Vagina (tissue), 2 donors: Measurements from ENCODE around the gene NIPAL4. TPM values are rescaled to one million over a fixed set of nuclear protein-coding genes. Genes with fewer than 3 reads are reported as not detected.
A peak's percentile ranks its signal among the peaks of the same experiment; 100 is the strongest.

ENCODE experiments used
- DNase-seq, 2 donors: peaks; one replicate each; pipeline ENCODE4 v3.0.0-alpha.2; 2017; ENCODE audit errors: extremely low spot score in 2 of 2
- H3K27ac ChIP-seq: fragments of 200-600 bp; sonication (generic); one replicate; pipeline ENCODE4 v1.5.1; 2019
- H3K27me3 ChIP-seq: fragments of 200-600 bp; sonication (generic); one replicate; pipeline ENCODE4 v1.5.1; 2019
- H3K36me3 ChIP-seq, 2 donors: fragments of 200-600 bp; sonication (generic); one replicate each; pipeline ENCODE4 v1.5.1; 2017 to 2019
- H3K4me1 ChIP-seq: fragments of 200-600 bp; sonication (generic); one replicate; pipeline ENCODE4 v1.5.1; 2019
- H3K4me3 ChIP-seq, 2 donors: fragments of 200-600 bp; sonication (generic); 1 replicate in 1 of 2; 2 replicates in 1 of 2; pipeline ENCODE4 v1.5.1; 2016 to 2019
- H3K9me3 ChIP-seq: fragments of 200-600 bp; sonication (generic); one replicate; pipeline ENCODE4 v1.5.1; 2019
- POLR2A ChIP-seq, 2 donors: fragments of 450-650 bp; IDR thresholded peaks; one replicate each; pipeline ENCODE4 v1.6.1; 2017; ENCODE audit warnings: antibody characterized with exemption in 2 of 2, mild to moderate bottlenecking in 2 of 2, moderate library complexity in 2 of 2
- POLR2AphosphoS5 ChIP-seq, 2 donors: sonication (generic); formaldehyde crosslinking; IDR thresholded peaks; one replicate each; pipeline ENCODE4 v1.9.0; 2017; ENCODE audit warnings: antibody characterized with exemption in 2 of 2, mild to moderate bottlenecking in 2 of 2, low read depth in 1 of 2; ENCODE audit not compliant: insufficient read depth in 1 of 2
- intact Hi-C: fragments of 100-400 bp; cut with DNase I; formaldehyde crosslinking; loops from one replicate; pipeline ENCODE4 v1.15.1; 2023
- total RNA-seq: library from RNA; depleted of rRNA; stranded (reverse); fragments of >200 nt; gene quantifications from one replicate; pipeline ENCODE4 v1.2.3, GENCODE V29; 2016
- TF ChIP-seq, protein P1 (sequence below), 3 experiments: fragments of 450-650 bp in 2 of 3; fragments of 200-600 bp in 1 of 3; sonication (generic) in 1 of 3; IDR thresholded peaks; one replicate each; pipeline ENCODE4 v1.5.1; 2017 to 2019; ENCODE audit warnings: antibody characterized with exemption in 3 of 3, mild to moderate bottlenecking in 2 of 3, moderate library complexity in 2 of 3

NIPAL4 gene
- total RNA-seq, 1 donor from 2014 or later: 12.0 TPM

- H3K4me1 ChIP-seq: peaks cover 12% of the 10 kb centered on the region
- no peak overlapping the region for H3K4me3 ChIP-seq
- intact Hi-C loops: loop anchor here (10.0 kb wide), 1 partner anchor 104 kb away; no protein-coding TSS in a partner anchor
- H3K27ac ChIP-seq: no peak overlapping the region
- no peaks in the 10 kb centered on the region for H3K9me3 ChIP-seq
- TF ChIP-seq, protein P1, sequence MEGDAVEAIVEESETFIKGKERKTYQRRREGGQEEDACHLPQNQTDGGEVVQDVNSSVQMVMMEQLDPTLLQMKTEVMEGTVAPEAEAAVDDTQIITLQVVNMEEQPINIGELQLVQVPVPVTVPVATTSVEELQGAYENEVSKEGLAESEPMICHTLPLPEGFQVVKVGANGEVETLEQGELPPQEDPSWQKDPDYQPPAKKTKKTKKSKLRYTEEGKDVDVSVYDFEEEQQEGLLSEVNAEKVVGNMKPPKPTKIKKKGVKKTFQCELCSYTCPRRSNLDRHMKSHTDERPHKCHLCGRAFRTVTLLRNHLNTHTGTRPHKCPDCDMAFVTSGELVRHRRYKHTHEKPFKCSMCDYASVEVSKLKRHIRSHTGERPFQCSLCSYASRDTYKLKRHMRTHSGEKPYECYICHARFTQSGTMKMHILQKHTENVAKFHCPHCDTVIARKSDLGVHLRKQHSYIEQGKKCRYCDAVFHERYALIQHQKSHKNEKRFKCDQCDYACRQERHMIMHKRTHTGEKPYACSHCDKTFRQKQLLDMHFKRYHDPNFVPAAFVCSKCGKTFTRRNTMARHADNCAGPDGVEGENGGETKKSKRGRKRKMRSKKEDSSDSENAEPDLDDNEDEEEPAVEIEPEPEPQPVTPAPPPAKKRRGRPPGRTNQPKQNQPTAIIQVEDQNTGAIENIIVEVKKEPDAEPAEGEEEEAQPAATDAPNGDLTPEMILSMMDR (IDR thresholded peaks at IDR 0.05): no peak
- TF ChIP-seq POLR2AphosphoS5 (IDR thresholded peaks at IDR 0.05; ENCODE audit: insufficient read depth in 1 of 2, low read depth in 1 of 2) (no peak), POLR2A (IDR thresholded peaks at IDR 0.05) (no peak)
- no peak for DNase-seq
- no peaks in the 10 kb centered on the region for H3K27me3 ChIP-seq
- peaks cover 0 to 10% of the 10 kb centered on the region in 2 donors for H3K36me3 ChIP-seq
Measured at GRCh38 chr5:157469073-157469472, 9.1 kb downstream of the NIPAL4 start.

DNA sequence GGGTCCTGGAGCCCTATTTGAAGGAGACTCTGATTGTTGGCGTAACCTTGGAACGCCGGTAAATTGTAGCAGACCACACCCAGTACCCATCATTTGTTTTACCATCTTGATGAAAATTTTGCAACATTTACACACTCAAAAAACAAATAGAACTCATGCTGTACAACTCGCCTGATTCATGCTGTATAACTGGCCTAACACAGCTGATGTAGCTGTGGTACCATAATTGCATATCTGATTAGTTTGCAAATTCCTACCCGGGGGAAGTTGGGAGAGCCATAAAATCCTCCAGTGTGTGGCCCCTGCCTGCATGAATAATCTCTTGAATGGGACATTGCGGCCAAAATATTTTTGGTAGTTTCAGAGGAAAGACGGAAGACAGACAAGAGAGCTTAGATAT is 9.7 kb downstream of the NIPAL4 start:
- DNase-seq: no peak
- no peak overlapping the region for H3K4me3 ChIP-seq
- peaks cover 6% of the 10 kb centered on the region for H3K4me1 ChIP-seq
- no peaks in the 10 kb centered on the region for H3K9me3 ChIP-seq
- no peak overlapping the region for H3K27ac ChIP-seq
- H3K27me3 ChIP-seq: no peaks in the 10 kb centered on the region
- H3K36me3 ChIP-seq: peaks cover 0 to 10% of the 10 kb centered on the region in 2 donors
- TF ChIP-seq, protein P1 (IDR thresholded peaks at IDR 0.05): no peak
- TF ChIP-seq POLR2A (IDR thresholded peaks at IDR 0.05) (no peak), POLR2AphosphoS5 (IDR thresholded peaks at IDR 0.05; ENCODE audit: insufficient read depth in 1 of 2, low read depth in 1 of 2) (no peak)
- intact Hi-C loops: loop anchor here (10.0 kb wide), 1 partner anchor 105 kb away; no protein-coding TSS in a partner anchor

GRCh38 chr5:157470631-157471030 is 10.6 kb downstream of the NIPAL4 start:
- no peak overlapping the region for H3K4me3 ChIP-seq
- peaks cover 0 to 10% of the 10 kb centered on the region in 2 donors for H3K36me3 ChIP-seq
- H3K27ac ChIP-seq: no peak overlapping the region
- DNase-seq: no peak
- TF ChIP-seq, protein P1 (IDR thresholded peaks at IDR 0.05): no peak
- no peak for TF ChIP-seq POLR2A (IDR thresholded peaks at IDR 0.05)
- no peak for TF ChIP-seq POLR2AphosphoS5 (IDR thresholded peaks at IDR 0.05; ENCODE audit: insufficient read depth in 1 of 2, low read depth in 1 of 2)
- no peaks in the 10 kb centered on the region for H3K27me3 ChIP-seq
- intact Hi-C loops: no loop called here
- no peaks in the 10 kb centered on the region for H3K9me3 ChIP-seq
- H3K4me1 ChIP-seq: no peaks in the 10 kb centered on the region

DNA sequence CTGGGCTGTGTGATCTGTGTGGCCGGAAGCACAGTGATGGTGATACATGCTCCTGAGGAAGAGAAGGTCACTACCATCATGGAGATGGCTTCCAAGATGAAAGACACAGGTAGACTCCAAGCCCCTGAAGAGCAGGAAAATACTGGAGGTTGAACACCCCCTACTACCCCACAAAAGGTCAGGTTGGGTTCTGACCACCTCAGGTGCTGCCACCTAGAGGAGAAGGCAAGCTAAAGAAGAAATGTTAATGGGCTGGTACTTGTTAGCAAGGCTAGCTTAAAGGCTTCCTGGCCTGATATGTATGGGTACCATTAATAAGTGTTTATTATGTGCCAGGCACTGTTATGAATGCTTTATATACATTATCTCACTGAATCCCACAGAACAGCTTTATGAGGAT is 11.7 kb downstream of the NIPAL4 start:
- Histone ChIP-seq H3K36me3 (peaks cover 0 to 10% of the 10 kb centered on the region in 2 donors), H3K4me3 (no peak overlapping the region), H3K4me1 (no peaks in the 10 kb centered on the region), H3K27me3 (no peaks in the 10 kb centered on the region), H3K9me3 (no peaks in the 10 kb centered on the region), H3K27ac (no peak overlapping the region)
- DNase-seq: no peak
- no peak for TF ChIP-seq POLR2A (IDR thresholded peaks at IDR 0.05)
- TF ChIP-seq, protein P1 (IDR thresholded peaks at IDR 0.05): peak in 2 of 3 experiments; percentile 11 to 35
- no peak for TF ChIP-seq POLR2AphosphoS5 (IDR thresholded peaks at IDR 0.05; ENCODE audit: insufficient read depth in 1 of 2, low read depth in 1 of 2)
- intact Hi-C loops: no loop called here

DNA sequence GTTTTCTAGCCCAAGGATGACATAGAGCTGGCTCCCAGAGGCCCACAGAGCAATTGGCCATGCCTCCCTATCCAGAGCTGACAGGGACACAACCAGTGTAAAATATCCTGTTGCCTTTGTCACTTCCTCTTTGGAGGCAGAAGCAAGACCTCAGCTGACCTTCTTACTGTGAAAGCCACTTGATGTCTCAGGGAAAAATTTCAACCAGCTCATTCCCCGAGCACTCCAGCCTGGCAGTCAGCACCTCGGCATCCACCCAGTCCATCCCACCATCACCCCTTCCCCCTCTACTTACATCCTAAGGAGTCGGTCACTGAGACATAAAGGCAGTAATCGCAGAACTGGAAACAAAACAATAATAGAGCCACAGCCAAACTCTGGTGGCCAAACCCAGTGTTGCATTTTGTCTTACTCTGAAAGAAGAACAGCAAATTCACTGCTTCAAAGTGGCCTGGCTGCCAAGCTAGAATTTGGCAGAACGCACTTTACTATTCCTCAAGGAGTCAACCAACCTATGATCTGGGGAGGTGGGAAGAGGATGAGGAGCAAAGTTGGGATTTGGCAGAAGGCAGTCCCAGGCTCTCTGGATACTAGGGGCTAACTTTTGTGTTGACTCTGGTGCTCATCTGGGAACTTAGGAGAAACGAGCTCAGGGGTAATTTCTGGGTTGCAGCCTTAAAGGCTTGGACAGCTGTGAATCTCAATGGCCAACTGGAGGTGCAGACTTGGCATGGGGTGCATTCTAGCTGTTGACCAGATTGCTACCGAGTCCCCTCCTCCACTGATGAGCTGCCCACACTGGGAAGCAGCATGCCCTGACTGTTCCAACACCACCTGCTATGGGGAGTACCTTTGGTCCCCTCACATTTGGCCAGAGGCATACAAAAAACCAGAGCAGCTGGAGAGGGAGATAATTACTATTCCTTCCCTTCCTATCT is 13.6 kb downstream of the NIPAL4 start:
- Histone ChIP-seq H3K4me1 (no peaks in the 10 kb centered on the region), H3K9me3 (no peaks in the 10 kb centered on the region), H3K27me3 (no peaks in the 10 kb centered on the region), H3K4me3 (no peak overlapping the region), H3K36me3 (peaks cover 0 to 10% of the 10 kb centered on the region in 2 donors), H3K27ac (no peak overlapping the region)
- TF ChIP-seq, protein P1 (IDR thresholded peaks at IDR 0.05): no peak
- no peak for TF ChIP-seq POLR2AphosphoS5 (IDR thresholded peaks at IDR 0.05; ENCODE audit: insufficient read depth in 1 of 2, low read depth in 1 of 2)
- no peak for TF ChIP-seq POLR2A (IDR thresholded peaks at IDR 0.05)
- DNase-seq: no peak
- intact Hi-C loops: no loop called here
